ENCODE results near the gene DCTN1.

- TF ChIP-seq CTCF (conservative IDR thresholded peaks at IDR 0.05; ENCODE audit: low read length) (no peak), EZH2phosphoT487 (IDR thresholded peaks at IDR 0.05; ENCODE audit: borderline replicate concordance) (no peak)
Observed at GRCh38 chr2:74379851-74380789, at the start of gene DCTN1.

Data from Loucy (cell line).